HepG2 (cell line): ENCODE data around the gene HAUS5. TPM values are rescaled to one million over a fixed set of nuclear protein-coding genes. Genes with fewer than 3 reads are reported as not detected.

Source experiments
- ATAC-seq: fragments of 200-7000 bp; cut with Tn5 transposase; 3 replicates; pipeline ENCODE4 v1.9.1; 2020; ENCODE audit warnings: mild to moderate bottlenecking, moderate library complexity
- BruUV-seq: library from RNA; stranded (reverse); fragments of 400-500 nt; replicated peaks from 2 replicates; lab custom pipeline; 2021; lab: Mats Ljungman, UMichigan
- CTCF ChIA-PET: fragments of 300-600 bp; formaldehyde crosslinking; extraction: SDS; loops from one replicate; lab custom pipeline; 2021; ENCODE audit warnings: low total read pairs, inconsistent platforms, low intra/inter-chr PET ratio; lab: Yijun Ruan, JAX
- POLR2A ChIA-PET: fragments of 350-600 bp; sonication (Branson Sonifier 250); formaldehyde crosslinking; loops from one replicate; lab custom pipeline; 2020; ENCODE audit warnings: antibody characterized with exemption, inconsistent platforms; lab: Yijun Ruan, JAX
- DNase-seq: peaks from one replicate; pipeline ENCODE4 v3.0.0-alpha.2; 2015; ENCODE audit warnings: low spot score
- FAIRE-seq: peaks from 3 replicates; lab custom pipeline; 2011; peaks lifted over from hg19 to GRCh38; lab: Jason Lieb, UNC
- H2AFZ ChIP-seq: one replicate; pipeline ENCODE4 v1.6.1; 2011; ENCODE audit warnings: low read length, inconsistent platforms
- H3K27ac ChIP-seq: fragments of 300-600 bp; 3 replicates; pipeline ENCODE4 v1.8.0; 2011; ENCODE audit warnings: mixed run types, mild to moderate bottlenecking, mixed read lengths, low read length, inconsistent platforms; ENCODE audit not compliant: insufficient read depth; ENCODE audit errors: extremely low read length
- H3K27me3 ChIP-seq, 2 experiments: fragments of 200-600 bp in 1 of 2; 2 replicates in 1 of 2; 3 replicates in 1 of 2; pipeline versions ENCODE4 v1.6.0 to v1.8.0; 2011; ENCODE audit warnings: low read length in 2 of 2, mild to moderate bottlenecking in 2 of 2, moderate library complexity in 2 of 2, inconsistent platforms in 1 of 2; ENCODE audit not compliant: insufficient read depth in 2 of 2, control insufficient read depth in 1 of 2
- H3K36me3 ChIP-seq, 2 experiments: fragments of 200-600 bp in 1 of 2; replicated peaks in 1 of 2; 2 replicates in 1 of 2; 3 replicates in 1 of 2; pipeline versions ENCODE4 v1.5.1 to v1.8.0; 2011; ENCODE audit warnings: low read length in 2 of 2, inconsistent platforms in 1 of 2; ENCODE audit not compliant: insufficient read depth in 2 of 2, control insufficient read depth in 1 of 2
- H3K4me1 ChIP-seq: 2 replicates; pipeline ENCODE4 v1.5.1; 2012; ENCODE audit warnings: low read length, inconsistent platforms; ENCODE audit not compliant: insufficient read depth
- H3K4me2 ChIP-seq: 2 replicates; pipeline ENCODE4 v1.6.0; 2011; ENCODE audit warnings: low read depth, low read length, inconsistent platforms
- H3K4me3 ChIP-seq, 3 experiments: fragments of 200-600 bp in 1 of 3; sonication (generic), shearing (Covaris generic) in 1 of 3; replicated peaks in 1 of 3; 2 replicates each; pipeline ENCODE4 v1.5.1; 2011 to 2016; ENCODE audit warnings: low read length in 3 of 3, inconsistent platforms in 2 of 3, low read depth in 2 of 3, mild to moderate bottlenecking in 2 of 3, control low read depth in 1 of 3, mixed read lengths in 1 of 3; ENCODE audit not compliant: insufficient read depth in 1 of 3
- H3K79me2 ChIP-seq: one replicate; pipeline ENCODE4 v1.6.1; 2011; ENCODE audit warnings: low read length, inconsistent platforms; ENCODE audit not compliant: insufficient read depth
- H3K9ac ChIP-seq: 2 replicates; pipeline ENCODE4 v1.6.0; 2011; ENCODE audit warnings: mild to moderate bottlenecking, low read depth, low read length, inconsistent platforms; ENCODE audit not compliant: insufficient read depth
- H3K9me3 ChIP-seq: 2 replicates; pipeline ENCODE4 v1.5.1; 2012; ENCODE audit warnings: mild to moderate bottlenecking, low read length
- H4K20me1 ChIP-seq: 2 replicates; pipeline ENCODE4 v1.6.0; 2011; ENCODE audit warnings: inconsistent platforms, mild to moderate bottlenecking, low read length, moderate library complexity; ENCODE audit not compliant: insufficient read depth
- JUNB ChIP-seq: sonication (generic); formaldehyde crosslinking; IDR thresholded peaks from 2 replicates; pipeline ENCODE4 v1.8.0; 2022; ENCODE audit warnings: missing genetic modification reagents, mild to moderate bottlenecking, borderline replicate concordance
- ZNF274 ChIP-seq: sonication (generic); formaldehyde crosslinking; IDR thresholded peaks from 2 replicates; pipeline ENCODE4 v1.5.1; 2020; ENCODE audit warnings: mild to moderate bottlenecking, missing genetic modification reagents
- ZNF629 ChIP-seq: sonication (generic); formaldehyde crosslinking; conservative IDR thresholded peaks from 2 replicates; pipeline ENCODE4 v1.5.0; 2020; ENCODE audit warnings: missing genetic modification reagents
- WGBS: methylation state at CpG from one replicate; pipeline ENCODE4 v1.1.6; 2017; ENCODE audit warnings: low lambda C conversion rate; 5-methylcytosine and 5-hydroxymethylcytosine counted together
- in situ Hi-C: cut with HindIII; loops from 2 replicates; pipeline ENCODE4 v1.10.0; 2017; ENCODE audit warnings: low pct_unique_long_range_greater_than_20kb; ENCODE audit not compliant: extremely low pct_ligation_motif_present
- intact Hi-C: fragments of 100-400 bp; cut with micrococcal nuclease; formaldehyde crosslinking; loops from one replicate; pipeline ENCODE4 v1.10.0; 2022; ENCODE audit not compliant: unreplicated experiment
- polyA plus RNA-seq, 8 experiments: library from polyadenylated mRNA; depleted of rRNA in 3 of 8; stranded (reverse) in 7 of 8; unstranded in 1 of 8; fragments of >200 nt; fragmentation: Illumina TruSeq in 4 of 8; extraction: Trizol in 4 of 8; gene quantifications; 2 replicates each; pipeline versions ENCODE4 v1.2.1 to v1.2.3, GENCODE V29; 2011 to 2016; ENCODE audit warnings: low read depth in 4 of 8, missing spikeins in 1 of 8, mixed read lengths in 1 of 8; ENCODE audit not compliant: insufficient read depth in 1 of 8
- total RNA-seq, 5 experiments: library from RNA; depleted of rRNA; stranded (reverse); fragments of >200 nt; fragmentation: Illumina TruSeq; extraction: Trizol; gene quantifications; 2 replicates each; pipeline ENCODE4 v1.2.3, GENCODE V29; 2016; ENCODE audit warnings: low read depth in 1 of 5
- TF ChIP-seq, protein P1 (sequence below): sonication (generic); formaldehyde crosslinking; IDR thresholded peaks from 2 replicates; pipeline ENCODE4 v1.5.1; 2020; ENCODE audit warnings: mild to moderate bottlenecking, missing genetic modification reagents, moderate library complexity

The HAUS5 gene
- total and polyA plus RNA-seq, 2 of the 13 experiments (the other 11 are each of a cell fraction or from before 2014, with no cell fraction given), result 10.3 to 17.7 TPM

- BruUV-seq, result no TSS peak
- in situ Hi-C loops, result no loop called here
- no peak for FAIRE-seq
- Histone ChIP-seq H2AFZ (no peak overlapping the region), H3K4me2 (no peak overlapping the region), H3K9me3 (no peaks in the 10 kb centered on the region), H3K4me1 (peaks cover 34% of the 10 kb centered on the region), H3K4me3 (no peak overlapping the region), H4K20me1 (no peaks in the 10 kb centered on the region), H3K36me3 (no peaks in the 10 kb centered on the region), H3K79me2 (no peaks in the 10 kb centered on the region), H3K27ac (no peak overlapping the region), H3K9ac (no peak overlapping the region), H3K27me3 (0 out of 5 replicates have a peak, but pooled peaks cover 0 to 4% of the 10 kb centered on the region in 2 experiments)
- ATAC-seq, result no peak
- CTCF ChIA-PET, result no interaction called here
- POLR2A ChIA-PET, result no interaction called here
- TF ChIP-seq ZNF629 (peak; percentile 81), ZNF274 (no peak)
- DNase-seq, result no peak
- intact Hi-C loops, result no loop called here
- 92% methylated on average over 10 of the region's 24 CpGs for WGBS
Measured at GRCh38 chr19:35665157-35665556, 52.6 kb downstream of the HAUS5 start.

DNA sequence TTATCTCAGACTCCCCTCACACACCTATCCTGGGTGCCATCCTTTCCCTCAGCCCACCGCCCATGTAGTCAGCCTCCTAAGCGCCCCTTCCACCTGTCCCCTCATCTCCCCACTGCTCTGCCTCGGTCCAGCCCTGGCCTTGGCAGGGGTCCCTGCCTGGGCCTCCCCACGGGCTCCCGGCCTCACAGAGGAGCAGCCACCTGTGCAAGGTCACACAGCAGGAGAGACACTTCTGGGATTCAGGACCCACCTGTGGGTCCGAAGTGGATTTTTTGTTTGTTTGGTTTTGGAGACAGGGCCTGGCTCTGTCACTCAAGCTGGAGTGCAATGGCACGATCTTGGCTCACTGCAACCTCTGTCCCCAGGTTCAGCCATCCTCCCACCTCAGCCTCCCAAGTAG, 53.1 kb downstream of the HAUS5 start:
- Histone ChIP-seq H3K4me3 (no peak overlapping the region), H3K4me2 (no peak overlapping the region), H2AFZ (no peak overlapping the region), H3K9ac (no peak overlapping the region), H3K27ac (no peak overlapping the region), H3K9me3 (no peaks in the 10 kb centered on the region), H4K20me1 (no peaks in the 10 kb centered on the region), H3K27me3 (0 out of 5 replicates have a peak, but pooled peaks cover 0 to 4% of the 10 kb centered on the region in 2 experiments), H3K79me2 (no peaks in the 10 kb centered on the region), H3K36me3 (no peaks in the 10 kb centered on the region), H3K4me1 (peaks cover 32% of the 10 kb centered on the region)
- WGBS, result 45% methylated on average over 6 of the region's 7 CpGs
- no TSS peak for BruUV-seq
- DNase-seq (no peak), ATAC-seq (no peak), FAIRE-seq (no peak)
- TF ChIP-seq, protein P1, sequence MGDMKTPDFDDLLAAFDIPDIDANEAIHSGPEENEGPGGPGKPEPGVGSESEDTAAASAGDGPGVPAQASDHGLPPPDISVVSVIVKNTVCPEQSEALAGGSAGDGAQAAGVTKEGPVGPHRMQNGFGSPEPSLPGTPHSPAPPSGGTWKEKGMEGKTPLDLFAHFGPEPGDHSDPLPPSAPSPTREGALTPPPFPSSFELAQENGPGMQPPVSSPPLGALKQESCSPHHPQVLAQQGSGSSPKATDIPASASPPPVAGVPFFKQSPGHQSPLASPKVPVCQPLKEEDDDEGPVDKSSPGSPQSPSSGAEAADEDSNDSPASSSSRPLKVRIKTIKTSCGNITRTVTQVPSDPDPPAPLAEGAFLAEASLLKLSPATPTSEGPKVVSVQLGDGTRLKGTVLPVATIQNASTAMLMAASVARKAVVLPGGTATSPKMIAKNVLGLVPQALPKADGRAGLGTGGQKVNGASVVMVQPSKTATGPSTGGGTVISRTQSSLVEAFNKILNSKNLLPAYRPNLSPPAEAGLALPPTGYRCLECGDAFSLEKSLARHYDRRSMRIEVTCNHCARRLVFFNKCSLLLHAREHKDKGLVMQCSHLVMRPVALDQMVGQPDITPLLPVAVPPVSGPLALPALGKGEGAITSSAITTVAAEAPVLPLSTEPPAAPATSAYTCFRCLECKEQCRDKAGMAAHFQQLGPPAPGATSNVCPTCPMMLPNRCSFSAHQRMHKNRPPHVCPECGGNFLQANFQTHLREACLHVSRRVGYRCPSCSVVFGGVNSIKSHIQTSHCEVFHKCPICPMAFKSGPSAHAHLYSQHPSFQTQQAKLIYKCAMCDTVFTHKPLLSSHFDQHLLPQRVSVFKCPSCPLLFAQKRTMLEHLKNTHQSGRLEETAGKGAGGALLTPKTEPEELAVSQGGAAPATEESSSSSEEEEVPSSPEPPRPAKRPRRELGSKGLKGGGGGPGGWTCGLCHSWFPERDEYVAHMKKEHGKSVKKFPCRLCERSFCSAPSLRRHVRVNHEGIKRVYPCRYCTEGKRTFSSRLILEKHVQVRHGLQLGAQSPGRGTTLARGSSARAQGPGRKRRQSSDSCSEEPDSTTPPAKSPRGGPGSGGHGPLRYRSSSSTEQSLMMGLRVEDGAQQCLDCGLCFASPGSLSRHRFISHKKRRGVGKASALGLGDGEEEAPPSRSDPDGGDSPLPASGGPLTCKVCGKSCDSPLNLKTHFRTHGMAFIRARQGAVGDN, result peak; percentile 14; the same call in 1 of the 2 replicates
- no peak for TF ChIP-seq JUNB
- POLR2A ChIA-PET, result no interaction called here
- CTCF ChIA-PET, result no interaction called here
- in situ Hi-C loops (no loop called here), intact Hi-C loops (no loop called here)
